Epithelial cell of proximal tubule (primary cell): ENCODE results near the gene SGMS1. TPM values are rescaled to one million over a fixed set of nuclear protein-coding genes. Genes with fewer than 3 reads are reported as not detected.

Experiments used
- DNase-seq: peaks from one replicate; pipeline ENCODE4 v3.0.0-alpha.2; 2011; ENCODE audit warnings: low read depth
- H3K4me3 ChIP-seq: 2 replicates; pipeline ENCODE4 v1.5.1; 2011; ENCODE audit warnings: low read depth, mild to moderate bottlenecking, low read length
- total RNA-seq: library from RNA; depleted of rRNA; stranded (reverse); fragments of >200 nt; gene quantifications from 2 replicates; pipeline ENCODE4 v1.2.3, GENCODE V29; 2015
- TF ChIP-seq, protein P1 (sequence below): conservative IDR thresholded peaks from 2 replicates; pipeline ENCODE4 v1.5.1; 2012; ENCODE audit warnings: low read depth, mild to moderate bottlenecking, low read length

SGMS1 gene
- total RNA-seq, 1 donor from 2014 or later, result 25.2 TPM

DNA sequence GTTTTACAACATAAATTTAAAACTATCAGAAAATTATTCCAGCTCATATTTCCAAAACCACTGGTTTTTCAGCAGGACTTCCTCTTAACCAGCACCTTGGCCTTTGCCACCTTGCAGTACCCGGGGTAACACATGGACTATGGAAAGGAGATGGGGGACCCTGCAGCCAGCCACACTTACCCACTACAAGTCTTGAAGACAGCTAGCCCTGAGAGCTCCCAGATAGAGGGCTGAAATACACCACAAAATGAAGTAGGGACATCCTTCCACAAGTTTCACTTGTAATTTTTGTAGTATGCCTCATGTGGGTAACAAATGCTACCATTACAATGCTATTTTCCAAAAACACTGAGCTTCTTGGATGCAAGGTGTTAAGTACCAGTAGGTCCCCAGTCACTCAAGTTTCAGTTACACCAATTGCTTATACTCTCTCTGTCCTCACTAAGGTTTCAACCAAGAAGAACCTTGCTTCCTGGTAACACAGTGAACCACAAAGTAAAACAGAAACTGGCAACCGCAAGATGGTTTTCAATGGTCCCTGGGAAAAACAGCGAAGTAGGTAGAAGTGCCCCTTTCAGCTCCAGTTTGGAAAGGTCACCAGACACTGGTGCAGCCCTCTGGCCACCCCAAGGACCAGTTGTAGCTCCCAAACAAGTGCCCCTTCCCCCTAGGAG, 110.9 kb downstream of the SGMS1 start:
- no peak overlapping the region for H3K4me3 ChIP-seq
- TF ChIP-seq, protein P1, sequence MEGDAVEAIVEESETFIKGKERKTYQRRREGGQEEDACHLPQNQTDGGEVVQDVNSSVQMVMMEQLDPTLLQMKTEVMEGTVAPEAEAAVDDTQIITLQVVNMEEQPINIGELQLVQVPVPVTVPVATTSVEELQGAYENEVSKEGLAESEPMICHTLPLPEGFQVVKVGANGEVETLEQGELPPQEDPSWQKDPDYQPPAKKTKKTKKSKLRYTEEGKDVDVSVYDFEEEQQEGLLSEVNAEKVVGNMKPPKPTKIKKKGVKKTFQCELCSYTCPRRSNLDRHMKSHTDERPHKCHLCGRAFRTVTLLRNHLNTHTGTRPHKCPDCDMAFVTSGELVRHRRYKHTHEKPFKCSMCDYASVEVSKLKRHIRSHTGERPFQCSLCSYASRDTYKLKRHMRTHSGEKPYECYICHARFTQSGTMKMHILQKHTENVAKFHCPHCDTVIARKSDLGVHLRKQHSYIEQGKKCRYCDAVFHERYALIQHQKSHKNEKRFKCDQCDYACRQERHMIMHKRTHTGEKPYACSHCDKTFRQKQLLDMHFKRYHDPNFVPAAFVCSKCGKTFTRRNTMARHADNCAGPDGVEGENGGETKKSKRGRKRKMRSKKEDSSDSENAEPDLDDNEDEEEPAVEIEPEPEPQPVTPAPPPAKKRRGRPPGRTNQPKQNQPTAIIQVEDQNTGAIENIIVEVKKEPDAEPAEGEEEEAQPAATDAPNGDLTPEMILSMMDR, result no peak
- DNase-seq, result no peak

DNA sequence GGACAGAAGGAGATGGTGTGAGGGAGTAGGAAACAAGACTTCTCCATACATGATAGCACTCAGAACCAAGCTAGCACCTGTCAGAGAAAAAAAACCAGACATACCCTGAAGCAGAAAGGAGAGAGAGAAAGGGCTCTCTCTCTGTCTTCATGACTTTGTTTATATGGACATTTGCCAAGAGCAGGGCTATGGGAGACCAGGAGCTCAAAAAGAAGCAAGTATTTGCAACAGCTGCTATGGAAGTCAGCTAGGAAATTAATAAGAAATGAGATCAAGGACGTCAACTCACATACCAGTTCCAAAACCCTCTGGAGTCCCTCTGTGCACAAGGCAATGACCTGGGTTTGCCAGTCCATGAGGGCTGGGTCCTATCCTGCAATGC, 111.6 kb downstream of the SGMS1 start:
- TF ChIP-seq, protein P1, result no peak
- H3K4me3 ChIP-seq, result no peak overlapping the region
- DNase-seq, result no peak

DNA sequence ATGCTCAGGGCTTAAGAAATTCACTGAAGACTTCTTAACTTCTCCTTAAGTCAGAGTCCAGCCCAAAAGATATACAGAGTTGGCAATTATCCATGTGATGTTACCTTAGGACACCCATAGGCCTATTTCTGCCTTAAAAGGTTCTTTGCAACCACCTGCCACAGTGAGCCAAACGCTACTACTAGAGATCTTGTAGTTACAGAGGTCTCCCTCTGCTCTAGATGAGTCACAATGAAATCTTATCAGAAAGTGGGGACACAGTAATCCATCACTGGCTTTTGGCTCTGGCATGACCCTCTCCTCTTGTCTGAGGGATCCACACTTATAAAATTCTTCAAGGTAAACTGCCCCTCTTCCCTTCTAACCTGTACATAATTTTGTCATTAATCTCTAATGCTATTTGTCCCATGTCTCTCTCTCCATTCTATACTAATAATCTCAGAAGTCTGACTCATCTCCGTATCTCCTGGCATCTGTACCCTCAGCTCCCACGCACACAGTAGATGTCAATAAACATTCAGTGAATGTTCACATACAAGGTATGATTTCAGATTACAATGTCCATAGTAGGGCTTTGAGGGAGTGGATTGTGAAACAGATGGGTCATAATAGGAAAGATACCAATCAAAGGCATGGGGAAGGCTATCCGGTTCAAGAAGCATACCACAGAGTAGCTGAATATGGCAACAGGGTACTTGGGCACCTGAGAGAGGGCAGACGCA, 112.1 kb downstream of the SGMS1 start:
- TF ChIP-seq, protein P1, result no peak
- no peak overlapping the region for H3K4me3 ChIP-seq
- no peak for DNase-seq

DNA sequence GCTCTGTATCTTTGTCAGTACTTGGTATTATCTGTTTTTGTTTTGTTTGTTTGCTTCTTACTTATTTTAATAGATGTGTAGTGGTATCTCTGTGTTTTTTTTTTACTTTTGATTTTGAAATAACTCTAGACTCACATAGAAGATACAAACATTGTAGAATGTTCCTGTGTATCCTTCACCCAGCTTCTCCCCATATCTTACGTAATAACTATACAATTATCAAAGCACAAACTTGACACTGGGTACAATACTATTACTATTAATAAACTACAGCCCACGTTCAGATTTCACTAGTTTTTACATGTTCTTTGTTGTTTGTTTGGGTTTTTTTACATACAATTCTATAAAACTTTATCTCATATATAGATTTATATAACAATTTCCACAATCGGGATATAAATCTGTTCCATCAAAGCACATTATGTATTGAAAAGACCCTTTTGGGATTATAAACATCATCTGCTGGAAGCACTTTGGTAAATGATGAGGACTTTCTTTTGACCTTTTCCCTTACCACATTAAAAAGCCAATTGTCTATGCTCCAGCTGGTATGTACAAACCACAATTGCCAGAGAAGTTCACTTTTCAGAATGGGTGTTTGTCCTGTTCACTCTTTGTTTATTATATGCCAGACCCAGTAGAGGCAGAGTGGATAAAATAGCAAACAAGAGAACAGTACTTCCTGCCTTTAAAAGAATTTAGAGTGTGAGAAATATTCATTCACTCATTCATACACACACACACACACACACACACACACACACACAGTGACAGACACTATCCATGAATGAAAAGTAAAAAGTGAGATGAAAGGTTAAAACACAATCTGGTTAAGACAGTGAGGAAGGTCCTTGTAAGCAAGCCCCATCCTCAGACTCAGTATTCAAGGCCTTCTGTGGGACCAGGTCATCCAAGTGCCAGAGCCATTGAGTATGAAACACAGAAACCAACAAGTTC, 113.0 kb downstream of the SGMS1 start:
- no peak overlapping the region for H3K4me3 ChIP-seq
- TF ChIP-seq, protein P1, result no peak
- DNase-seq, result no peak

DNA sequence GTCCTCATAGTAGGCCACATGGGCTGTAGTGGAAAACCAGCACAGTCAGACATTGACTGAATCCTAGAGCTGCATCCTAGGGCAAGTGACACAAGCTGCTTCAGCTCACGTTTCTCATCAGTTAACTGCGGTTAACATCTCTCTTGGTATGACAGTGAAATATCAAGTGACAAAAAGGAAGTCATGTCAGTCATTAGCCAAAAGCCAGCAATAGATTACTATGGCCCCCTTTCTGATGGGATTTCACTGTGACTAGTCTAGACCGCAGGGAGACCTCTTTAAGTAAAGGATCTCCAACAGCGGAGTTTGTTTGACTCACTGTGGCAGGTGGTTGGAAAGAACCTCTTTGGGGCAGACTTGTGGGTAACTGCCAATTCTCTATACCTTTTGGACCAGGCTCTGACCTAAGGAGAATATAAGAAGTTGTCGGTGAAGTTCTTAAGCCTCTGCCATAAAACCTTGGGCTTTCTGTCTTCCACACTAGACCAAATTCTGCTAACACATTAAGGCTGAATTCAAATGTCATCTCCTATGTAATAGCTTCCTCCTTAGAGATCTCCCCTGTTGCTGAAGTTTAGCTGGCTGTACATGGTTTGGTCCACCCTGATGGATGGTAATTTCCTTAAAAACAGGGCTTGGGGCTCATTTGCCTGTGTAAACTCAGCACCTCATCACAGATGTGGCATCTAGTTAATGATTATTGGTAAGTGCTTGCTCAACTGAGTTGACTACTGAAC, 115.3 kb downstream of the SGMS1 start:
- peak; percentile 52 for DNase-seq
- no peak overlapping the region for H3K4me3 ChIP-seq
- TF ChIP-seq, protein P1, result no peak

DNA sequence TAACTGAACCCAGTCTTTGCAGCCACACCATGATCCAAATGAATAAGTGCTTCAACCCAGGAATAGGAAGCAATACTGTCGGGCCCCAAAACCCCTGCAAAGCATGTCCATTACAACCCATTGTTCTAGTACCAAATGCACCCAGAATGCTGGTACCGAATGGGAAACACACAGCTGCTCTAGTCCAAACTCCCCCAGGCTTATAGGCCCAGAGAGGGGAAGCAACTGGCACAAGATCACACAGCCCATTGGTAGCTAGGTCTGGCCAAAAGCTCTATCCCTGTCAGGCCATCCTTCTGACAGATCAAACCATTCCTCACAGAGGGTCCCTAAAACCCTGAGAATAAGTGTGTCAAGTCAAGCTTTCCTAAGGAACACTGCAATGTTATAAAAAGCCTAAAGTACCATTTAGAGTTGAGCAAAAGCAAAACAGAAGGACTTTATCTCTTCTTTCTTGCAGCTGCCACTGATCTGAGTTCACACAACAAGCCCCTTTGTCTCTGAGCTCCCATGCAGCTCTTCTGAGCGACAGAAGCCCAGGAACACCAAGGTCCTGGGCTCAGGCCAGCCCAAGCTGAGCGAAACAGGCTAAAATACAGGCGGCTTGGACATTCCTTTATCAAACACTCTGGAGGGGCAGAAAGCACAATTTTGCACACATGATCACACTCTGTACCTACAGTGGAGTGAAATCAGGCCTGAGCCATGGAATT, 116.7 kb downstream of the SGMS1 start:
- TF ChIP-seq, protein P1, result no peak
- DNase-seq, result no peak
- H3K4me3 ChIP-seq, result no peak overlapping the region
